ENCODE results near the gene OPCML.

GRCh38 chr11:133034929-133035328 lies 497.4 kb downstream of the OPCML start:
- no peak for TF ChIP-seq CTCF (conservative IDR thresholded peaks at IDR 0.05; ENCODE audit: low read depth in 2 of 2)
- no peak for TF ChIP-seq POLR2AphosphoS5 (IDR thresholded peaks at IDR 0.05; ENCODE audit: low read depth)
- TF ChIP-seq ZNF114 (CRISPR knock-in tag; IDR thresholded peaks at IDR 0.05): no peak

Data from GM23338 (cell line).